NCI-H526 treated with DMSO at 0.1 percent for 48 hours (cell line): ENCODE measurements around the gene CBFB.
"Not testable (repeated sequence)": the region's sequence is repeated elsewhere in the genome, so short reads cannot be mapped to it uniquely, and the experiment has no call there.

Experiments used
- DNase-seq: peaks from one replicate; lab custom pipeline; 2025; lab: John Stamatoyannopoulos, UW

Gene CBFB

GRCh38 chr16:67028696-67029253, at the start of gene CBFB:
Gene CBFB (plus strand): TSS chr16:67029149. CDS start chr16:67029408, 259 bp downstream.
- DNase-seq, result peak; percentile 64

GRCh38 chr16:66983033-66983432, 45.9 kb upstream of the CBFB start:
- no peak for DNase-seq

- DNase-seq, result no peak
Observed at GRCh38 chr16:66984892-66985311, 44.0 kb upstream of the CBFB start.

- no peak for DNase-seq
Observed at GRCh38 chr16:66986559-66986958, 42.4 kb upstream of the CBFB start.

- no peak for DNase-seq
Observed at GRCh38 chr16:66988197-66988788, 40.7 kb upstream of the CBFB start, which contains the start of gene CES4A. Gene CES4A (plus strand): TSS chr16:66988589. CDS start chr16:66988773, 184 bp downstream.

- no peak for DNase-seq
Observed at GRCh38 chr16:66991545-66992077, 37.3 kb upstream of the CBFB start.

GRCh38 chr16:66993558-66993957, 35.4 kb upstream of the CBFB start:
- not testable (repeated sequence) for DNase-seq

GRCh38 chr16:66996324-66996982, 32.5 kb upstream of the CBFB start:
- DNase-seq, result no peak

GRCh38 chr16:66996983-66997358, 32.0 kb upstream of the CBFB start:
- DNase-seq, result no peak

- DNase-seq, result peak; percentile 17
Observed at GRCh38 chr16:67000384-67001351, 28.3 kb upstream of the CBFB start.

GRCh38 chr16:67001726-67002125, 27.2 kb upstream of the CBFB start:
- DNase-seq, result no peak

GRCh38 chr16:67006930-67007658, 21.9 kb upstream of the CBFB start:
- no peak for DNase-seq

GRCh38 chr16:67009158-67009557, 19.8 kb upstream of the CBFB start:
- no peak for DNase-seq

GRCh38 chr16:67011274-67011673, 17.7 kb upstream of the CBFB start:
- DNase-seq, result no peak

GRCh38 chr16:67013233-67013822, 15.6 kb upstream of the CBFB start:
- no peak for DNase-seq

- DNase-seq, result peak; percentile 9
Observed at GRCh38 chr16:67013823-67014633, 14.9 kb upstream of the CBFB start.

- no peak for DNase-seq
Observed at GRCh38 chr16:67014634-67015312, 14.2 kb upstream of the CBFB start.

- no peak for DNase-seq
Observed at GRCh38 chr16:67015313-67015731, 13.6 kb upstream of the CBFB start.

- DNase-seq, result no peak
Observed at GRCh38 chr16:67016143-67016542, 12.8 kb upstream of the CBFB start.
